GM19238 (cell line): ENCODE results near the gene TRIM54.

Experiments
- DNase-seq: peaks from one replicate; pipeline ENCODE4 v3.0.0; 2011; ENCODE audit warnings: low spot score; ENCODE audit not compliant: insufficient read length

The TRIM54 gene

GRCh38 chr2:27356056-27356381 lies 73.8 kb downstream of the TRIM54 start:
- peak; percentile 49 for DNase-seq

DNA sequence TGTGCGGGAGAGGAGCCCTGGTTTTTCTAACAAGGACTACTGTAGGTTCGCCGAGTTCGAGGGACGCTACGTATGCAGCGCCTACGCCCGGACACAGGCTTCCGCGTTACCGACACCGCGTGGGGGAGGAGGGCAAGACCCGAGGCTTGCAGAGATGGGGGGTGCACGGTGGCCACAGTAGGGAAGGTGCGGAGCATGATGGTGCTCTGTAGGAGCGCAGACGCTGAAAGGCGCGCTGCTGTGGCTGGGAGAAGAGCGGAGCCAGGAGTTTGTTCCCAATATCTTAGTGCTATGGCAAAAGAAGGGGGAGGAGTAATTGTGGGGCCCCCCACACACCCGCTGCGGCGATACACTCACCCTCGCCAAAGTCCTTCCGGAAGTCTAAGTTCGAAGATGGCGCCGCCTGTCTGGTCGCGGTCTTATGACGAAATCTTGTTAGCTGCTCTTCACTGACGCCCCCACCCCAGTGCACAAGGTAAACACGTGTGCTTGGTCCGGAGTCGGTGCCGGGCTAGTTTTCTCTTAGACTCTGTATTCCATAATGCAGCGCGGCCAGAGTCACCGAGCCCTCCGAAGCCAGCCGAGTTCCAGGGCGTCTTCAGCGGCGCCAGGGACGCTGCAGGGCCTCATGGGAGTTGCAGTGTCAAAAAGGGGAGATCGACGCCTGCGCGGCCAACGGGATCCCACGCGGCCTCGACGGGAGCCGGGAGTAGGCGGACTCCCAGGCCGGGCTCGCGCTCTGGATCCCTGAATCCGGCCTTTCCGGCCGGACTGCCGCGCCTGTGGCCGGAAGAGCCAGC lies 74.4 kb downstream of the TRIM54 start, which contains the start of gene GTF3C2:
GTF3C2 (minus strand) TSS at position 383 of the 800 bp plus-strand sequence. CDS start 13,210 bp downstream, outside the sequence.
- DNase-seq, result peak; percentile 86
